KMS-11 (cell line): Measurements from ENCODE around the gene CWC22.
A peak's percentile ranks its signal among the peaks of the same experiment; 100 is the strongest.

Source experiments
- H2AFZ ChIP-seq: fragments of 200-600 bp; sonication (generic); 2 replicates; pipeline ENCODE4 v1.6.1; 2016; ENCODE audit warnings: antibody characterized with exemption, mixed run types, low read depth
- H3K27ac ChIP-seq: fragments of 200-600 bp; sonication (generic); 2 replicates; pipeline ENCODE4 v1.6.1; 2016; ENCODE audit warnings: mild to moderate bottlenecking, mixed run types
- H3K27me3 ChIP-seq: fragments of 200-600 bp; sonication (generic); 2 replicates; pipeline ENCODE4 v1.6.1; 2017; ENCODE audit warnings: mild to moderate bottlenecking, low read depth, mixed run types, moderate library complexity; ENCODE audit not compliant: insufficient read depth
- H3K36me3 ChIP-seq: fragments of 200-600 bp; sonication (generic); 2 replicates; pipeline ENCODE4 v1.6.1; 2017; ENCODE audit warnings: mild to moderate bottlenecking, mixed run types; ENCODE audit not compliant: insufficient read depth
- H3K4me1 ChIP-seq: fragments of 200-600 bp; sonication (generic); 2 replicates; pipeline ENCODE4 v1.6.1; 2016; ENCODE audit warnings: mild to moderate bottlenecking, low read depth, mixed run types; ENCODE audit not compliant: poor library complexity, severe bottlenecking
- H3K4me2 ChIP-seq: fragments of 200-600 bp; sonication (generic); 2 replicates; pipeline ENCODE4 v1.7.0; 2016; ENCODE audit warnings: mild to moderate bottlenecking, mixed run types
- H3K4me3 ChIP-seq: fragments of 200-600 bp; sonication (generic); IDR thresholded peaks from 2 replicates; pipeline ENCODE4 v1.6.1; 2017; ENCODE audit warnings: low read depth, low read length, mixed read lengths; ENCODE audit not compliant: insufficient read depth
- H3K79me2 ChIP-seq: fragments of 200-600 bp; sonication (generic); 2 replicates; pipeline ENCODE4 v1.6.1; 2016; ENCODE audit warnings: low read depth, mixed run types; ENCODE audit not compliant: insufficient read depth
- H3K9ac ChIP-seq: fragments of 200-600 bp; sonication (generic); 2 replicates; pipeline ENCODE4 v1.6.1; 2016; ENCODE audit warnings: mild to moderate bottlenecking, mixed run types
- H4K20me1 ChIP-seq: fragments of 200-600 bp; sonication (generic); 2 replicates; pipeline ENCODE4 v1.6.1; 2016; ENCODE audit warnings: mild to moderate bottlenecking, mixed run types; ENCODE audit not compliant: insufficient read depth
- CTCF ChIP-seq: fragments of 200-600 bp; sonication (generic); conservative IDR thresholded peaks from 2 replicates; pipeline ENCODE4 v1.6.1; 2017; ENCODE audit warnings: low read depth, mild to moderate bottlenecking, antibody characterized with exemption, low read length, moderate library complexity, mixed read lengths

Gene CWC22

GRCh38 chr2:179900655-179901054, 106.4 kb downstream of the CWC22 start:
- no peaks in the 10 kb centered on the region for H3K36me3 ChIP-seq
- no peaks in the 10 kb centered on the region for H4K20me1 ChIP-seq
- no peak overlapping the region for H3K4me2 ChIP-seq
- H2AFZ ChIP-seq, result no peak overlapping the region
- H3K4me3 ChIP-seq, result no peak overlapping the region
- no peak for TF ChIP-seq CTCF
- no peaks in the 10 kb centered on the region for H3K79me2 ChIP-seq
- H3K27ac ChIP-seq, result no peak overlapping the region
- no peaks in the 10 kb centered on the region for H3K4me1 ChIP-seq
- no peak overlapping the region for H3K9ac ChIP-seq
- no peaks in the 10 kb centered on the region for H3K27me3 ChIP-seq

GRCh38 chr2:179899666-179900065, 107.4 kb downstream of the CWC22 start:
- no peaks in the 10 kb centered on the region for H3K27me3 ChIP-seq
- H2AFZ ChIP-seq, result no peak overlapping the region
- no peaks in the 10 kb centered on the region for H4K20me1 ChIP-seq
- no peak for TF ChIP-seq CTCF
- H3K9ac ChIP-seq, result no peak overlapping the region
- no peaks in the 10 kb centered on the region for H3K4me1 ChIP-seq
- no peaks in the 10 kb centered on the region for H3K36me3 ChIP-seq
- H3K4me3 ChIP-seq, result no peak overlapping the region
- H3K4me2 ChIP-seq, result no peak overlapping the region
- H3K79me2 ChIP-seq, result no peaks in the 10 kb centered on the region
- no peak overlapping the region for H3K27ac ChIP-seq

- TF ChIP-seq CTCF, result peak; percentile 34
- Histone ChIP-seq H3K4me3 (no peak overlapping the region), H3K79me2 (no peaks in the 10 kb centered on the region), H3K4me1 (no peaks in the 10 kb centered on the region), H3K4me2 (no peak overlapping the region), H3K9ac (no peak overlapping the region), H3K27ac (no peak overlapping the region), H3K27me3 (no peaks in the 10 kb centered on the region), H3K36me3 (no peaks in the 10 kb centered on the region), H4K20me1 (no peaks in the 10 kb centered on the region), H2AFZ (peak overlapping the region; percentile 34; the same call in 1 of the 2 replicates)
These were observed 108.2 kb downstream of the CWC22 start for GRCh38 chr2:179898873-179899272.
